PC-3 (cell line): ENCODE data around the gene TMC6.
"Not testable (repeated sequence)": the region's sequence is repeated elsewhere in the genome, so short reads cannot be mapped to it uniquely, and the experiment has no call there.

Experiments used
- CTCF ChIP-seq: fragments of 300-600 bp; sonication (generic); conservative IDR thresholded peaks from 2 replicates; pipeline ENCODE4 v1.5.1; 2017; ENCODE audit warnings: antibody characterized with exemption, low read depth, mild to moderate bottlenecking, low read length
- EZH2 ChIP-seq: fragments of 300-600 bp; sonication (generic); IDR thresholded peaks from one replicate; pipeline ENCODE4 v1.6.1; 2017; ENCODE audit warnings: antibody characterized with exemption, mild to moderate bottlenecking, low read length; ENCODE audit not compliant: unreplicated experiment
- EZH2phosphoT487 ChIP-seq: fragments of 300-600 bp; sonication (generic); IDR thresholded peaks from 2 replicates; pipeline ENCODE4 v1.6.1; 2018; ENCODE audit warnings: mild to moderate bottlenecking, antibody characterized with exemption, low read length, borderline replicate concordance

- TF ChIP-seq CTCF, EZH2, EZH2phosphoT487: not testable (repeated sequence)
These were observed 61.6 kb downstream of the TMC6 start for GRCh38 chr17:78066976-78067375.
